ENCODE results near the gene PNRC1. TPM values are rescaled to one million over a fixed set of nuclear protein-coding genes. Genes with fewer than 3 reads are reported as not detected.
A peak's percentile ranks its signal among the peaks of the same experiment; 100 is the strongest.

PNRC1 gene
- total RNA-seq, 1 experiment from 2014 or later: 72.4 TPM

DNA sequence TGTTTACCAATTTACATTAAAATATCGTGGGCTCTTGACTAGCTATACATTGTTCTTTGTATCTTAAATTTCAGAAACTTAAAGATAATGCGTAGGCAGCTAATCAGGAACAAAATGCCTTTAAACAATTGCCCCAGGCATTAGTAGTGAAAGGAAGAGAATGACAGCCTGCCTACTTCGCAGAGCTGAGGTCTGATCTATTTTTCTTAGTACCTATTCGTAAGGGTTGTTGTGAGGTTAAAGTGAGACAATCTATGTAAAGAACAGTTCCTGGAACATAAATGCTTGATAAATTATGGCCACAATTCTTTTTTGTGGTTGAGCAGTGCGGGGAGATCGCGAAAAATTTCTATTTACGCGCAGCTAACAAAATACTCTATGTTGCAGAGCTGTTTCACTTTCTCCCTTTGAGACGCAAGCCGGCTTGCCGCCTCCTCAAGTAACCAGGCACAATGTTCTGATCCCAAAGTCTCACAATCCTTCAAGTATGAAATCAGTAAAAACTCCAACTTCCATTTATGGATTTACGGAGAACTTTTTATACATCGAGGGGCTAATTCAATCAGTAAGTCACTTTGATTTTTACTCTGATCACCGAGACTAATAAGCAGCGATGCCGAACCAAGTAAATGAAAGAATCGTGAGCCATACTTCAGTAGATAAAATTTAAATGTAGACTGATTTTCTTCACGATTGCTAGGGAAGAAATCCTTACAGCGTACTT, 878 bp upstream of the PNRC1 start:
- no peaks in the 10 kb centered on the region for H3K27me3 ChIP-seq (ENCODE audit: low read length)

DNA sequence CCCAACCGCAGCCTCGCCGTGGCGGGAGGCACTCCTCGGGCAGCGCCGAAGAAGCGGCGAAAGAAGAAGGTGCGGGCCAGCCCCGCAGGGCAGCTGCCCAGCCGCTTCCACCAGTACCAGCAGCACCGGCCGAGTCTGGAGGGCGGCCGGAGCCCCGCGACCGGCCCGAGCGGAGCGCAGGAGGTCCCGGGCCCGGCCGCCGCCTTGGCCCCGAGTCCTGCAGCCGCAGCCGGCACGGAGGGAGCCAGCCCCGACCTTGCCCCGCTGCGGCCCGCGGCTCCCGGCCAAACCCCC, 525 bp downstream of the PNRC1 start:
- H3K36me3 ChIP-seq (ENCODE audit: insufficient read depth, low read length): peaks cover 29% of the 10 kb centered on the region
- peaks cover 31% of the 10 kb centered on the region for H4K20me1 ChIP-seq (ENCODE audit: insufficient read depth, low read depth, low read length)
- no peaks in the 10 kb centered on the region for H3K9me3 ChIP-seq (ENCODE audit: low read length)
- H2AFZ ChIP-seq (ENCODE audit: low read length): 0 out of 2 replicates have a peak overlapping the region, but pooled peaks have one; percentile 7
- H3K27ac ChIP-seq (ENCODE audit: low read length): peak overlapping the region; percentile 88
- no peak for DNase-seq
- H3K27me3 ChIP-seq (ENCODE audit: low read length): no peaks in the 10 kb centered on the region
- no peaks in the 10 kb centered on the region for H3K9me2 ChIP-seq (replicated peaks; ENCODE audit: insufficient read depth, low read length)
- peaks cover 27% of the 10 kb centered on the region for H3K79me2 ChIP-seq (ENCODE audit: low read length)
- H3K9ac ChIP-seq (ENCODE audit: low read length): peak overlapping the region; percentile 98
- peak overlapping the region; percentile 99 for H3K4me3 ChIP-seq (ENCODE audit: low read length)
- peaks cover 17% of the 10 kb centered on the region for H3K4me1 ChIP-seq (ENCODE audit: low read length)
- H3K4me2 ChIP-seq (ENCODE audit: low read depth, low read length, poor library complexity, severe bottlenecking): peak overlapping the region; percentile 86

More for the DNA sequence above, 878 bp upstream of the PNRC1 start:
- Histone ChIP-seq H2AFZ (ENCODE audit: low read length) (peak overlapping the region; percentile 69; the same call in 1 of the 2 replicates), H4K20me1 (ENCODE audit: insufficient read depth, low read depth, low read length) (peaks cover 19% of the 10 kb centered on the region), H3K27ac (ENCODE audit: low read length) (no peak overlapping the region), H3K4me3 (ENCODE audit: low read length) (peak overlapping the region; percentile 99), H3K36me3 (ENCODE audit: insufficient read depth, low read length) (peaks cover 21% of the 10 kb centered on the region), H3K4me1 (ENCODE audit: low read length) (peaks cover 17% of the 10 kb centered on the region), H3K9me2 (replicated peaks; ENCODE audit: insufficient read depth, low read length) (no peaks in the 10 kb centered on the region), H3K9me3 (ENCODE audit: low read length) (no peaks in the 10 kb centered on the region), H3K9ac (ENCODE audit: low read length) (peak overlapping the region; percentile 66), H3K79me2 (ENCODE audit: low read length) (peaks cover 27% of the 10 kb centered on the region), H3K4me2 (ENCODE audit: low read depth, low read length, poor library complexity, severe bottlenecking) (peak overlapping the region; percentile 86)
- peak; percentile 63 for DNase-seq

DNA sequence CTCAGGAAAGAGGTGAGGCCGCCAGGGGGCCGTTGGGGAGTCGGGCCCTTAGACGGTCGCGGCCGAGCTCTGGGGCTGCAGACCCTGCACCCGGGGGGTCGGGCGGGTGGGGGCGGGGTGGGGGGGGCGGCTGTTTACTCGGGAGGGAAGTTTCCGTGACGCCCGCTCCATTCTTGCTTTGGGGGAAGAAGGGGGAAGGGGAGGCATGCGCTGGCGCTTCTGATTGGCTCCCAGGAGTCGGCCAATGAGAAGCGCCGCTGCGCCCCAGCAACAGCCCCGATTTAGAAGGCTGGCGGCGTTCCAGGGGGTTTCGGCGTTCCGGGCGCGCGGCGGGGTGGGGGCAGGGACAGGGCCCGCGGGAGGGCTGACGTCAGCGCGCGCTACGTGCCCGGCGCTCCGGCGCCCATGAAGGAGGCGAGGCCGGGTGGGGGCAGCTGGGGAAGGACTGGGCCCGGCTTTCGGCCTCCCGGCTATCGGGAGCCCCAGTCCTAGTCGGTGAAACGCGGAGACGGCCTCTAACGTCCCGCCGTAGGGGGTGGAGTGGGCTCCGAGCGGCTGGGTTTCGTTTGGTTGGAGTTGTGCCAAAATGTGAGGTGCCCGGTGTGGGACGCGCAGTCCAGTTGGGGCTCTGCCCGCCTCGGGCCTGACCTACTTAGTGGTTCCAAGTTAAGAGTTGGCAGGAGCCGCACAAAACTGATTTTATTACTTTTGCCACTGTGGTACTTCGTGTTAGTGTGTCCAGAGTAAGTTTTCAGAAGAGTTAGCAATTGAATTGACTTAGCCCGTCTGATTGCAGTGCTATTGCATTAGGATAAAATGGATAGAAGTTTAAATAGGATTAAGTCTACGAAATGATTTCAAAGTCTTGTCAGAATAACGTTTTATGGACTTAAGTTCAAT, 1.1 kb downstream of the PNRC1 start:
- DNase-seq: peak; percentile 99
- Histone ChIP-seq H3K4me1 (ENCODE audit: low read length) (peaks cover 17% of the 10 kb centered on the region), H3K36me3 (ENCODE audit: insufficient read depth, low read length) (peaks cover 29% of the 10 kb centered on the region), H3K4me2 (ENCODE audit: low read depth, low read length, poor library complexity, severe bottlenecking) (peak overlapping the region; percentile 86), H3K4me3 (ENCODE audit: low read length) (peak overlapping the region; percentile 99), H2AFZ (ENCODE audit: low read length) (peak overlapping the region; percentile 57), H3K27me3 (ENCODE audit: low read length) (no peaks in the 10 kb centered on the region), H3K9me2 (replicated peaks; ENCODE audit: insufficient read depth, low read length) (no peaks in the 10 kb centered on the region), H3K79me2 (ENCODE audit: low read length) (peaks cover 27% of the 10 kb centered on the region), H3K9ac (ENCODE audit: low read length) (peak overlapping the region; percentile 98), H3K27ac (ENCODE audit: low read length) (peak overlapping the region; percentile 88), H4K20me1 (ENCODE audit: insufficient read depth, low read depth, low read length) (peaks cover 34% of the 10 kb centered on the region), H3K9me3 (ENCODE audit: low read length) (no peaks in the 10 kb centered on the region)

DNA sequence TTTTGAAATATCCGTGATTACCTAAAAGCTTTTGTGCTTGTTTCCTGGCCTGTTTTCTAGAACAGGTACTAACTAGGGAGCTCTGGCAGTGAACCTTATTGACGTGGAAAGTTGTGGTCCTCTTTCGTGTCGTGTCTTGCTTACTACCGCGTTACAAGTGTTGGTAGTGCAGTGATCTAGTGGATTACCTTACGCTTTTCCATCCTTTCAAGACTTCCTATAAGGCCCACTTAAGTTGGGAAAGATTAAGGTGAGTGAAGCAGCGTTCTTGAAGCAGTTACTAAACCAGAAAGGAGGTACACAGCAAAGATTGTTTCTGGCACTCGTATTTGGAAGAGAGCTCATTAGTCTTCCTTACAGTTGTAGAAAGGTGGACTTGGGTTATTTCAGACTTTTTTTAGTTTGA, 1.9 kb downstream of the PNRC1 start:
- Histone ChIP-seq H3K36me3 (ENCODE audit: insufficient read depth, low read length) (peaks cover 29% of the 10 kb centered on the region), H3K4me3 (ENCODE audit: low read length) (peak overlapping the region; percentile 84), H3K4me1 (ENCODE audit: low read length) (peaks cover 17% of the 10 kb centered on the region), H3K27ac (ENCODE audit: low read length) (peak overlapping the region; percentile 62), H3K9me3 (ENCODE audit: low read length) (no peaks in the 10 kb centered on the region), H3K9me2 (replicated peaks; ENCODE audit: insufficient read depth, low read length) (no peaks in the 10 kb centered on the region), H2AFZ (ENCODE audit: low read length) (no peak overlapping the region), H3K27me3 (ENCODE audit: low read length) (no peaks in the 10 kb centered on the region), H4K20me1 (ENCODE audit: insufficient read depth, low read depth, low read length) (peaks cover 36% of the 10 kb centered on the region), H3K9ac (ENCODE audit: low read length) (peak overlapping the region; percentile 89), H3K79me2 (ENCODE audit: low read length) (peaks cover 27% of the 10 kb centered on the region), H3K4me2 (ENCODE audit: low read depth, low read length, poor library complexity, severe bottlenecking) (peak overlapping the region; percentile 80)
- DNase-seq: no peak

DNA sequence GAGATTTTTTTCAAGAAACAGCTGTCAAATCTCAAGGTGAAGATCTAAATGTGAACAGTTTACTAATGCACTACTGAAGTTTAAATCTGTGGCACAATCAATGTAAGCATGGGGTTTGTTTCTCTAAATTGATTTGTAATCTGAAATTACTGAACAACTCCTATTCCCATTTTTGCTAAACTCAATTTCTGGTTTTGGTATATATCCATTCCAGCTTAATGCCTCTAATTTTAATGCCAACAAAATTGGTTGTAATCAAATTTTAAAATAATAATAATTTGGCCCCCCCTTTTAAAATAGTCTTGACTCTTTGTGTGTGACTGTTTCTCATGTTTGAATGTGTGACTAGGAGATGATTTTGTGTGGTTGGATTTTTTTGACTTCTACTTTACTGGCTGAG, 4.0 kb downstream of the PNRC1 start:
- DNase-seq: no peak
- H3K27me3 ChIP-seq (ENCODE audit: low read length): no peaks in the 10 kb centered on the region
- no peak overlapping the region for H3K27ac ChIP-seq (ENCODE audit: low read length)
- no peak overlapping the region for H3K4me2 ChIP-seq (ENCODE audit: low read depth, low read length, poor library complexity, severe bottlenecking)
- H3K79me2 ChIP-seq (ENCODE audit: low read length): peaks cover 27% of the 10 kb centered on the region
- no peak overlapping the region for H2AFZ ChIP-seq (ENCODE audit: low read length)
- H3K4me1 ChIP-seq (ENCODE audit: low read length): peaks cover 13% of the 10 kb centered on the region
- peaks cover 29% of the 10 kb centered on the region for H3K36me3 ChIP-seq (ENCODE audit: insufficient read depth, low read length)
- H3K9ac ChIP-seq (ENCODE audit: low read length): no peak overlapping the region
- H4K20me1 ChIP-seq (ENCODE audit: insufficient read depth, low read depth, low read length): peaks cover 40% of the 10 kb centered on the region
- H3K9me2 ChIP-seq (replicated peaks; ENCODE audit: insufficient read depth, low read length): no peaks in the 10 kb centered on the region
- H3K9me3 ChIP-seq (ENCODE audit: low read length): no peaks in the 10 kb centered on the region
- no peak overlapping the region for H3K4me3 ChIP-seq (ENCODE audit: low read length)

DNA sequence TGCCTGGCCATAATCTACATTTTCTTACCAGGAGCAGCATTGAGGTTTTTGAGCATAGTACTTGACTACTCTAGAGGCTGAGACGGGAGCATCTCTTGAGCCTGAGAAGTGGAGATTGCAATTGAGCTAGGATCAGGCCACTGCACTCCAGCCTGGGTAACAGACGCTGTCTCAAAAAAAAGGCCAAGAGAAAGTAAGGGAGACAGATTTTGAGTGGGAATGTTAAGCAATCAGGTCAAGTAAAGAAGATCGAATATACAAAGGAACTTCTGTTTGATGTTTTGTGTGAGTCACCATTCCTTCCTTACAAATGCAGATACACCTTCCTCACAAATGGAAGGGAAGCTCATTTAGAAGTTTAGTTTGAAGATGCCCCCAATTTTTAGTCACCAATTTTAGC, 4.4 kb downstream of the PNRC1 start:
- H3K4me2 ChIP-seq (ENCODE audit: low read depth, low read length, poor library complexity, severe bottlenecking): no peak overlapping the region
- H3K27me3 ChIP-seq (ENCODE audit: low read length): no peaks in the 10 kb centered on the region
- peaks cover 27% of the 10 kb centered on the region for H3K79me2 ChIP-seq (ENCODE audit: low read length)
- no peaks in the 10 kb centered on the region for H3K9me2 ChIP-seq (replicated peaks; ENCODE audit: insufficient read depth, low read length)
- peaks cover 43% of the 10 kb centered on the region for H4K20me1 ChIP-seq (ENCODE audit: insufficient read depth, low read depth, low read length)
- no peak overlapping the region for H3K9ac ChIP-seq (ENCODE audit: low read length)
- H2AFZ ChIP-seq (ENCODE audit: low read length): no peak overlapping the region
- H3K4me3 ChIP-seq (ENCODE audit: low read length): no peak overlapping the region
- DNase-seq: no peak
- H3K9me3 ChIP-seq (ENCODE audit: low read length): no peaks in the 10 kb centered on the region
- peaks cover 12% of the 10 kb centered on the region for H3K4me1 ChIP-seq (ENCODE audit: low read length)
- H3K27ac ChIP-seq (ENCODE audit: low read length): no peak overlapping the region
- H3K36me3 ChIP-seq (ENCODE audit: insufficient read depth, low read length): peaks cover 29% of the 10 kb centered on the region

DNA sequence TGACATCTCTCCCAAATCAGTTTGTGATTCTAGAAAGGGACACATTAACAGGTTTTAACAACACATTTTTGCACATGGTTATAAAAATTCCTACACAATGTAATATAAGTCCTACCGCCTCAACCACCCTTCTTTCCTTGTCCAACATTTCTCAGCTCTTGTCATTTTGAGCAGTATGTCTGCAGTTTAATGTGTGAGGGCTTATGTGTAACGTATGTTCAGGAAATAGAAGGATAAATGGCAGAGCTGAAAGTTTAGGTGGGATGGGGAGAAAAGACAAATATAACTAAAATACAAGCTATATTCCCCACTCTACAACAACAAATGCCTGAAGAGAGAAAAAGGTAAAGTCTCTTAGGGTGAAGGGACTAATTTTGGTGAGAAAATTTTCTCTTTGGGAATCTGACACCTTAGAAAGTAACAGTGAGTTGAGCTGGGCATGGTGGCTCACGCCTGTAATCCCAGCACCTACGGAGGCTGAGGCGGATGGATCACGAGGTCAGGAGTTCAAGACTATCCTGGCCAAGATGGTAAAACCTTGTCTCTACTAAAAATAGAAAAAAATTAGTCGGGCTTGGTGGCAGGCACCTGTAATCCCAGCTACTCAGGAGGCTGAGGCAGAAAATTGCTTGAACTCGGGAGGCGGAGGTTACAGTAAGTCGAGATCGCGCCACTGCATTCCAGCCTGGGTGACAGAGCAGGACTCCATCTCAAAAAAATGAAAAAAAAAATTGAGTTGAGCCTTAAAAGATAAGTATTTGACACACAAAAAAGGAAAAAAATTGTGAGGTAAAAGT, 5.1 kb downstream of the PNRC1 start:
- peaks cover 27% of the 10 kb centered on the region for H3K79me2 ChIP-seq (ENCODE audit: low read length)

More for the DNA sequence above, 5.1 kb downstream of the PNRC1 start:
- H4K20me1 ChIP-seq (ENCODE audit: insufficient read depth, low read depth, low read length): peaks cover 43% of the 10 kb centered on the region
- H3K27ac ChIP-seq (ENCODE audit: low read length): no peak overlapping the region
- no peak overlapping the region for H3K9ac ChIP-seq (ENCODE audit: low read length)
- H2AFZ ChIP-seq (ENCODE audit: low read length): no peak overlapping the region
- H3K27me3 ChIP-seq (ENCODE audit: low read length): no peaks in the 10 kb centered on the region
- no peak for DNase-seq
- H3K36me3 ChIP-seq (ENCODE audit: insufficient read depth, low read length): peaks cover 29% of the 10 kb centered on the region
- H3K4me2 ChIP-seq (ENCODE audit: low read depth, low read length, poor library complexity, severe bottlenecking): no peak overlapping the region
- peaks cover 12% of the 10 kb centered on the region for H3K4me1 ChIP-seq (ENCODE audit: low read length)
- H3K4me3 ChIP-seq (ENCODE audit: low read length): no peak overlapping the region
- no peaks in the 10 kb centered on the region for H3K9me2 ChIP-seq (replicated peaks; ENCODE audit: insufficient read depth, low read length)
- no peaks in the 10 kb centered on the region for H3K9me3 ChIP-seq (ENCODE audit: low read length)
